ENCODE results near the gene LEFTY2. TPM values are rescaled to one million over a fixed set of nuclear protein-coding genes. Genes with fewer than 3 reads are reported as not detected.

LEFTY2 gene
- under 0.01 TPM in 1 of 2 replicates, not detected in the other for total RNA-seq

DNA sequence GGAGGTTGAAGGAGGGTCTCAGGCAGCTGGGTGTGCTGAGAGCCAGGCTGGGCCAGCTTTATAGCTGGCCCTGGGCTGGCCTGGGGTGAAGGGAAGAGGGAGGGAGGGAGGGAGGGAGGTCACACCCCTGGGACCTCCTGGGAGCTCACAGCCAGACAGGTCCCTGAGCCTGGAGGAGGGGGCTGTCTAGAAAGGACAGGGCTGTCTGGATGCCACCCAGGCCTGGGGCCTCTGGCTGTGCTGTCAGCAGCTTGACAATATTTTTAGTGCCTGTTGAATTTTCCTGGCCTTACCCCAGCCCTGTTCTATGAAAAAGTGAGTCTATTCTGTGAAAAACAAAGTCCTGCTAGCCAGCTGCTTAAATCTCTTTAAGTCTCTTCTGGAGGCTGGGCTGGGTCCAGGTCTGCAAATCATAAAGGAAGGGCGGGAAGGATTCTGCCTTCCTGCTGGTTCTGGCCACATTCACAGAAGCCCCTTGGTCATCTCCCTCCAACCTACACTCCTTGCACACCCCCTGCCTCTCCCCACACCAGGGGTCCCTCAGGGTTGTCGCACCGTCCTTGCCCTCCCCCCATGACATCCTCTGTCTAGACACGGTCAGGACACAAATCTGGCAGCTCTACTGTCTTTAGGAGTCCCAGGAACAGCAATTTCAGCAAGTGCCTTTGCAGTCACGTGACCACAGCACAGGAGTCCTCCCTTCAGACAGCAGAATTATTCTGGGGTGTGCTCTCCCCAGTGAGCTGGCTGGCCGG, at the start of gene LEFTY2:
Gene LEFTY2, minus strand, starts transcription at position 34 of the 755 bp plus-strand sequence. CDS start 80 bp downstream, outside the sequence.

GRCh38 chr1:225923692-225924555, 17.1 kb downstream of the LEFTY2 start, which contains the start of gene PYCR2:
Gene PYCR2, minus strand, starts transcription at chr1:225924250. Its CDS starts 140 bp downstream, at chr1:225924110.

DNA sequence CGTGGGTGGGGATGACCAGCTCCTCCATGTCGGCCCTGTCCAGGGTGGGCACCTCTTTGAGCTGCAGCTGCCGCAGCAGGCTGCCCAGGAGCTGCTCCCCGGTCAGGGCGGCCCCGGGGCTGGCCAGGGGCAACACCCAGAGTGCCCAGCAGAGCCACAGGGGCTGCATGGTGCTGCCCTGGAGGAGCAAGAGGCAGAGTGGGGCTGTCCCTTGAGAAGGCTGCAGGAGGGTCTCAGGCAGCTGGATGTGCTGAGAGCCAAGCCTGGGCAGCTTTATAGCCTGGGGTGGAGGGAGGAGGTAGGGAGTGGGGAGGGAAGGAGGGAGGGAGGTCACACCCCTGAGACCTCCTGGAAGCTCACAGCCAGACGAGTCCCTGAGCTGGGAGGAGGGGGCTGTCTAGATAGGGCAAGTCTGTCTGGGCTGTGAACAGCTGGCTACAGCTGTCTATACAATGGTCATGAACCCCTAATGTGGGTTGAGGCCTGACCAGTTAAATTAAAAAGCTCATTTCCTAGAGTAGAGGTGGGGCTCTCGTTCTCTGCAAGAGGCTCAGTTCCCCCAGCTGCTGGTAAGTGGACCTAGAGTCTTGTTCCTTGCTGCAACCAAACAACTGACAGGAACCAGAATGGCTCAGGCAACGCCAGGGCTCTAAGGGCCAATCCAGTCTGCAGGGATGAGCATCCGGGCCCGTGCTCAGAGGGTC, 52.0 kb downstream of the LEFTY2 start, which contains the start of gene LEFTY1:
Gene LEFTY1, minus strand, starts transcription at position 249 of the 704 bp plus-strand sequence. Its CDS starts 80 bp downstream, at position 169.

Other genes starting within 250 kb of the LEFTY2 start
- 236 and 303 TPM in 2 replicates for gene SRP9, start 163.4 kb downstream of the LEFTY2 start, total RNA-seq
- gene EPHX1, start 131.1 kb downstream of the LEFTY2 start, total RNA-seq: 8.0 and 21.7 TPM in 2 replicates
- gene TMEM63A, start 58.8 kb downstream of the LEFTY2 start, total RNA-seq: 15.2 and 20.5 TPM in 2 replicates
- gene LEFTY1, start 52.1 kb downstream of the LEFTY2 start, total RNA-seq: not detected in 2 replicates
- gene PYCR2, start 17.0 kb downstream of the LEFTY2 start, total RNA-seq: 38.3 and 51.4 TPM in 2 replicates
- 31.8 and 34.0 TPM in 2 replicates for gene SDE2, start 58.1 kb upstream of the LEFTY2 start, total RNA-seq
- 83.7 and 88.1 TPM in 2 replicates for gene H3-3A, start 121.5 kb upstream of the LEFTY2 start, total RNA-seq
- gene ACBD3, start 245.5 kb upstream of the LEFTY2 start, total RNA-seq: 102 and 110 TPM in 2 replicates

Measured in uterine smooth muscle cell (primary cell).